SK-N-SH (cell line): ENCODE results near the gene LFNG.
A peak's percentile ranks its signal among the peaks of the same experiment; 100 is the strongest.

Source experiments
- CTCF ChIP-seq: fragments of 200-600 bp; sonication (generic); IDR thresholded peaks from 2 replicates; pipeline ENCODE4 v1.6.1; 2017; ENCODE audit warnings: antibody characterized with exemption, mild to moderate bottlenecking, moderate library complexity
- EZH2phosphoT487 ChIP-seq: fragments of 200-600 bp; sonication (generic); IDR thresholded peaks from 2 replicates; pipeline ENCODE4 v1.6.1; 2017; ENCODE audit warnings: low read depth, mixed run types, mild to moderate bottlenecking, antibody characterized with exemption, moderate library complexity, borderline replicate concordance
- NFIC ChIP-seq: IDR thresholded peaks from 2 replicates; pipeline ENCODE4 v1.4.0; 2012; ENCODE audit warnings: borderline replicate concordance
- PBX3 ChIP-seq: IDR thresholded peaks from 2 replicates; pipeline ENCODE4; 2012
- RFX5 ChIP-seq: IDR thresholded peaks from 2 replicates; pipeline ENCODE4 v1.6.1; 2012; ENCODE audit warnings: mild to moderate bottlenecking, improper control_type of control experiment, low read length
- SIN3A ChIP-seq: IDR thresholded peaks from 2 replicates; pipeline ENCODE4 v1.6.1; 2012; ENCODE audit warnings: low read depth, mild to moderate bottlenecking, low read length, moderate library complexity, borderline replicate concordance

- no peak for TF ChIP-seq EZH2phosphoT487
- no peak for TF ChIP-seq CTCF
- TF ChIP-seq PBX3 = peak; percentile 37
- TF ChIP-seq SIN3A = no peak
- no peak for TF ChIP-seq RFX5
- peak; percentile 85 for TF ChIP-seq NFIC
Observed at GRCh38 chr7:2529161-2530070, 9.8 kb downstream of the LFNG start.
